Heart right ventricle (tissue), 16 donors: ENCODE results near the gene GPR162. TPM values are rescaled to one million over a fixed set of nuclear protein-coding genes. Genes with fewer than 3 reads are reported as not detected.
A peak's percentile ranks its signal among the peaks of the same experiment; 100 is the strongest.

Source experiments
- ATAC-seq, 8 donors: fragments of 200-7000 bp; cut with Tn5 transposase; one replicate each; pipeline ENCODE4 v1.9.1; 2020; ENCODE audit warnings: mild to moderate bottlenecking in 8 of 8, moderate library complexity in 8 of 8, moderate number of reproducible peaks in 1 of 8
- DNase-seq, 2 donors: peaks; one replicate each; pipeline ENCODE4 v3.0.0-alpha.2; 2020
- H3K27ac ChIP-seq, 10 donors: fragments of 200-600 bp; sonication (generic) in 2 of 10; one replicate each; pipeline versions ENCODE4 v1.5.0 to v1.8.0; 2020 to 2022; ENCODE audit warnings: mild to moderate bottlenecking in 3 of 10
- H3K27me3 ChIP-seq, 7 donors: fragments of 200-600 bp; one replicate each; pipeline ENCODE4 v1.8.0; 2021 to 2022; ENCODE audit warnings: mild to moderate bottlenecking in 2 of 7
- H3K36me3 ChIP-seq, 9 donors: fragments of 200-600 bp; sonication (generic) in 1 of 9; one replicate each; pipeline versions ENCODE4 v1.5.0 to v1.8.0; 2020 to 2022; ENCODE audit warnings: mild to moderate bottlenecking in 2 of 9
- H3K4me1 ChIP-seq, 9 donors: fragments of 200-600 bp; sonication (generic) in 1 of 9; one replicate each; pipeline versions ENCODE4 v1.5.0 to v1.8.0; 2020 to 2022; ENCODE audit warnings: mild to moderate bottlenecking in 4 of 9
- H3K4me3 ChIP-seq, 10 donors: fragments of 200-600 bp; sonication (generic) in 2 of 10; one replicate each; pipeline versions ENCODE4 v1.5.0 to v1.8.0; 2020 to 2022; ENCODE audit warnings: mild to moderate bottlenecking in 7 of 10, moderate library complexity in 2 of 10
- H3K9me3 ChIP-seq, 11 donors: fragments of 200-600 bp in 10 of 11; sonication (generic) in 2 of 11; one replicate each; pipeline versions ENCODE4 v1.5.0 to v1.8.0; 2013 to 2022; ENCODE audit warnings: mild to moderate bottlenecking in 2 of 11, control low read depth in 1 of 11, moderate library complexity in 1 of 11
- CTCF ChIP-seq, 9 donors: fragments of 200-600 bp; sonication (generic) in 2 of 9; IDR thresholded peaks; one replicate each; pipeline versions ENCODE4 v1.5.0 to v1.8.0; 2021 to 2022; ENCODE audit warnings: antibody characterized with exemption in 9 of 9, mild to moderate bottlenecking in 5 of 9, moderate library complexity in 1 of 9
- WGBS, 2 donors: extraction: QIAGEN DNeasy Blood & Tissue Kit; methylation state at CpG; one replicate each; pipeline ENCODE4 v1.1.7; 2013; ENCODE audit warnings: inconsistent platforms in 1 of 2; 5-methylcytosine and 5-hydroxymethylcytosine counted together
- intact Hi-C, 10 donors: fragments of 100-400 bp; cut with DNase I; formaldehyde crosslinking; loops; one replicate each; pipeline versions ENCODE4 v1.11.1 to v1.14.2; 2022
- polyA plus RNA-seq, 2 donors: library from polyadenylated mRNA; stranded (reverse); fragments of 200-250 nt; gene quantifications; one replicate each; pipeline ENCODE4 v1.2.3, GENCODE V29; 2013
- total RNA-seq, 10 donors: library from RNA; stranded (reverse); fragmentation: NEBNext Ultra II Directional in 3 of 10; extraction: Animal tissue kit (Norgen Biotek cat#: 25700) in 3 of 10; gene quantifications; one replicate each; pipeline versions ENCODE4 v1.2.1 to v1.2.4, GENCODE V29; 2021 to 2023
- donor health status: Arrhythmogenic right ventricular cardiomyopathy.
- donor health status: ischemic (EF 13 %, LVEDD 7.1; RV severe dilation, severe dysfunction).
- donor health status: healthy with polysubstance abuse.
- donor health status: DM: no; HTN: yes; CAD: no.
- donor health status: DM: no; HTN: no; CAD: no.
- donor health status: ischemic (EF 25% LVEDD 6.9; RV normal size, moderate dysfunction).
- donor health status: ischemic (EF 25% LVEDD 5.7; RV mildly dilated, moderate dysfunction).
- donor health status: healthy.
- donor health status: DM: yes; HTN: yes; CAD: no.
- donor health status: Ischemic cardiomyopathy.
- donor health status: ischemic (EF 35%, LVEDD 5.7; RV mildly dilated, moderate dysfunction).
- donor health status: nonischemic (EF 11% LVEDD 7.7; RV severe dilation, severe dysfunction).
- donor health status: DM: yes; HTN: yes; CAD: no.
- donor health status: PGD.
- donor health status: ischemic (EF 29% LVEDD 5.4; RV normal size, mild dysfunction).
- donor health status: nonischemic (EF 23%, LVEDD 6.1; RV moderate dilation, normal function).

GPR162 gene
- total and polyA plus RNA-seq, 12 donors, result 1.8 to 16.8 (median 4.2) TPM

GRCh38 chr12:6818222-6818621 is 3.4 kb upstream of the GPR162 start:
- DNase-seq (no peak), ATAC-seq (no peak)
- Histone ChIP-seq H3K9me3 (no peaks in the 10 kb centered on the region), H3K27ac (no peak overlapping the region), H3K4me1 (peaks cover 3 to 37% (median 16%) of the 10 kb centered on the region in 9 donors), H3K27me3 (peaks cover 0 to 14% (median 4%) of the 10 kb centered on the region in 7 donors), H3K4me3 (no peak overlapping the region), H3K36me3 (peaks cover 0 to 26% (median 0%) of the 10 kb centered on the region in 9 donors)
- WGBS, 2 donors, result 67 to 86% methylated on average over 10 of the region's 10 CpGs
- no peak for TF ChIP-seq CTCF (IDR thresholded peaks at IDR 0.05)
- intact Hi-C loops, result no loop called here

GRCh38 chr12:6818645-6819044 is 3.0 kb upstream of the GPR162 start:
- H3K27me3 ChIP-seq, result peaks cover 0 to 19% (median 4%) of the 10 kb centered on the region in 7 donors
- ATAC-seq (no peak), DNase-seq (no peak)
- peaks cover 3 to 40% (median 16%) of the 10 kb centered on the region in 9 donors for H3K4me1 ChIP-seq
- H3K36me3 ChIP-seq, result peaks cover 0 to 26% (median 0%) of the 10 kb centered on the region in 9 donors
- no peak overlapping the region for H3K27ac ChIP-seq
- no peak for TF ChIP-seq CTCF (IDR thresholded peaks at IDR 0.05)
- intact Hi-C loops, result no loop called here
- H3K9me3 ChIP-seq, result no peaks in the 10 kb centered on the region
- H3K4me3 ChIP-seq, result no peak overlapping the region
- 84% methylated on average over 5 of the region's 5 CpGs for WGBS, 2 donors

- Histone ChIP-seq H3K4me1 (peaks cover 3 to 40% (median 16%) of the 10 kb centered on the region in 9 donors), H3K9me3 (no peaks in the 10 kb centered on the region), H3K27me3 (peaks cover 0 to 20% (median 4%) of the 10 kb centered on the region in 7 donors), H3K36me3 (peaks cover 0 to 23% (median 0%) of the 10 kb centered on the region in 9 donors), H3K27ac (peak overlapping the region in 2 of 10 donors; percentile 14 to 15), H3K4me3 (no peak overlapping the region)
- ATAC-seq, result no peak
- no peak for TF ChIP-seq CTCF (IDR thresholded peaks at IDR 0.05)
- DNase-seq, result no peak
- intact Hi-C loops, result loop anchor here in 6 of 10 donors (5.0 to 10.0 kb wide), 6 partner anchors 32 to 205 kb away; partner anchors contain the start of genes CD4 (in 2 of the 6) and MLF2 (in 2 of the 6)
- WGBS, 2 donors, result 78 to 86% methylated on average over 13 of the region's 13 CpGs
Observed at GRCh38 chr12:6819106-6820030, 2.3 kb upstream of the GPR162 start.

GRCh38 chr12:6820166-6820565 is 1.5 kb upstream of the GPR162 start:
- no peak for TF ChIP-seq CTCF (IDR thresholded peaks at IDR 0.05)
- Histone ChIP-seq H3K27ac (peak overlapping the region in 2 of 10 donors; percentile 14 to 15), H3K36me3 (peaks cover 0 to 23% (median 0%) of the 10 kb centered on the region in 9 donors), H3K27me3 (peaks cover 0 to 20% (median 0%) of the 10 kb centered on the region in 7 donors), H3K9me3 (no peaks in the 10 kb centered on the region), H3K4me3 (no peak overlapping the region), H3K4me1 (peaks cover 3 to 43% (median 18%) of the 10 kb centered on the region in 9 donors)
- 87% methylated on average over 5 of the region's 5 CpGs for WGBS, 2 donors
- ATAC-seq (no peak), DNase-seq (no peak)
- intact Hi-C loops, result loop anchor here in 6 of 10 donors (5.0 to 10.0 kb wide), 6 partner anchors 33 to 205 kb away; partner anchors contain the start of genes CD4 (in 2 of the 6) and MLF2 (in 2 of the 6)
